GM12875 (cell line): ENCODE results near the gene CCND1.

Experiments used
- H3K4me3 ChIP-seq: one replicate; pipeline ENCODE4 v1.5.1; 2011; ENCODE audit warnings: low read depth, low read length, control low read depth
- TF ChIP-seq, protein P1 (sequence below): IDR thresholded peaks from 2 replicates; pipeline ENCODE4 v1.5.1; 2011; ENCODE audit warnings: low read depth, mild to moderate bottlenecking, control low read depth, inconsistent platforms, low read length, moderate library complexity, borderline replicate concordance; ENCODE audit not compliant: insufficient read depth

The CCND1 gene

DNA sequence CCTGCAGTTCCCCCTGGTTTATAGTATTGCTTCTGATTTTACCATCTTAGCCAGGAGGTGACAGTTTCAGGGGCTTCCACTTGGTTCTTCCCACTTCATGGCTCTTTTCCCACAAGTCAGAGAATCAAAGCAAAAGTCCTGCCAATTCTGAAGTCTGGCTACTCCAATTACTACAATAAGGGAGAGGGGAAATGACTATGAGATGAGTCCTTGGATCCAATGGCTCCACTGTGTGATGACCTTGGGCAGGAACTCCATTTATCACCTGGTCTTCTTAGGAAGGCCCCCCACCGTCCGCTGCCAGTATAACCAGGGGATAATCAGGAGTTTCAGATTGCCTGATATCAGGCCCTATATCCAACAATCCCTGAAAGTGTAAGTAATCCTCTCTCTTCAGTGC lies 31.6 kb upstream of the CCND1 start:
- no peak overlapping the region for H3K4me3 ChIP-seq
- TF ChIP-seq, protein P1, sequence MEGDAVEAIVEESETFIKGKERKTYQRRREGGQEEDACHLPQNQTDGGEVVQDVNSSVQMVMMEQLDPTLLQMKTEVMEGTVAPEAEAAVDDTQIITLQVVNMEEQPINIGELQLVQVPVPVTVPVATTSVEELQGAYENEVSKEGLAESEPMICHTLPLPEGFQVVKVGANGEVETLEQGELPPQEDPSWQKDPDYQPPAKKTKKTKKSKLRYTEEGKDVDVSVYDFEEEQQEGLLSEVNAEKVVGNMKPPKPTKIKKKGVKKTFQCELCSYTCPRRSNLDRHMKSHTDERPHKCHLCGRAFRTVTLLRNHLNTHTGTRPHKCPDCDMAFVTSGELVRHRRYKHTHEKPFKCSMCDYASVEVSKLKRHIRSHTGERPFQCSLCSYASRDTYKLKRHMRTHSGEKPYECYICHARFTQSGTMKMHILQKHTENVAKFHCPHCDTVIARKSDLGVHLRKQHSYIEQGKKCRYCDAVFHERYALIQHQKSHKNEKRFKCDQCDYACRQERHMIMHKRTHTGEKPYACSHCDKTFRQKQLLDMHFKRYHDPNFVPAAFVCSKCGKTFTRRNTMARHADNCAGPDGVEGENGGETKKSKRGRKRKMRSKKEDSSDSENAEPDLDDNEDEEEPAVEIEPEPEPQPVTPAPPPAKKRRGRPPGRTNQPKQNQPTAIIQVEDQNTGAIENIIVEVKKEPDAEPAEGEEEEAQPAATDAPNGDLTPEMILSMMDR: no peak

- H3K4me3 ChIP-seq: no peak overlapping the region
- TF ChIP-seq, protein P1: no peak
Observed at GRCh38 chr11:69611548-69612526, 29.1 kb upstream of the CCND1 start.

DNA sequence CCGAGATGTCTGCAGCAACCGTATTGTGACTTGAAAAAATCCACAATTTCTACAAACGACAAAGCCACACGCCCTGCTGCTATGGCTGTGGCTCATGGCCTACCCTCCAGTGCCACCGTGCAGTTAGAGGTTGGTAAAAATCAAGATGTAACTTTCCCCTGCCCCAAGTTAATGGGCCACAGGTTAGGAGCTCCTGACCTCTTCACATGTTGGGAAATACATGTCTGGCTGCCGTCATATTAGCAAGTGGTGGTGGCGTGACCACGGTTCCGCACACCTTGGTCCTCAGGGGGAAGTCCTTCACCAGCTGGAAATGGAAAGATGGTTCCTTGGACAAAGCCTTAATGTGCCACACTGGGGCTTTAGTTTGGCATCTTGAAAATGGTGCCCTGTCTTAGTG lies 27.4 kb upstream of the CCND1 start:
- TF ChIP-seq, protein P1: no peak
- H3K4me3 ChIP-seq: no peak overlapping the region

- TF ChIP-seq, protein P1: no peak
- no peak overlapping the region for H3K4me3 ChIP-seq
Observed at GRCh38 chr11:69614085-69614484, 26.9 kb upstream of the CCND1 start.

GRCh38 chr11:69615545-69616278 lies 25.2 kb upstream of the CCND1 start:
- TF ChIP-seq, protein P1: no peak
- no peak overlapping the region for H3K4me3 ChIP-seq

- TF ChIP-seq, protein P1: no peak
Observed at GRCh38 chr11:69617220-69617619, 23.7 kb upstream of the CCND1 start.

DNA sequence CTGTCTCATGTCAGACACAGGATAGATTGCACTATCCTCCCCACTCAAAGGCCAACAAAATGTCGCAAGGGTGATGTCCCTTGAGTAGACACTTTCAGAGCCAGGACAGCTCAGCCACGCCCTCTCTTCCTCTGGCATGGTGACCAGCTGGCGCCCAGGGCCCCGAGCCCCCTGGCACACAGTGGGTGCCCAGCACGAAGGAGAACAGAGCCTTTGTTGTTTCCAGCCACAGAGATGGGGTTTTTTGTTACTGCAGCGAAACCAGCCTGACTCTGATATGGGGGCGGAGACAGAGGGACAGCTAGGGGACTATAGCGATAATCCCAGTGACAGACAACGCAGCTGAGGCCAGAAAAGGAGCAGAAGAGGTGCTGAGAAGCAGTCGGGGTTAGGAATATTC lies 23.3 kb upstream of the CCND1 start:
- TF ChIP-seq, protein P1: no peak
- H3K4me3 ChIP-seq: no peak overlapping the region

More at GRCh38 chr11:69617220-69617619, 23.7 kb upstream of the CCND1 start:
- no peak overlapping the region for H3K4me3 ChIP-seq
